ENCODE data around the gene RPS6KA5. TPM values are rescaled to one million over a fixed set of nuclear protein-coding genes. Genes with fewer than 3 reads are reported as not detected.

The RPS6KA5 gene
- total RNA-seq, 1 experiment from 2014 or later: 3.8 TPM

GRCh38 chr14:90996967-90997366 lies 63.5 kb downstream of the RPS6KA5 start:
- Mint-ChIP-seq H3K27ac (no peak overlapping the region), H3K27me3 (ENCODE audit: low read depth) (no peaks in the 10 kb centered on the region), H3K9me3 (peaks cover 0 to 3% of the 10 kb centered on the region in 2 experiments; a peak in 1 of 5 replicates), H3K36me3 (ENCODE audit: insufficient read depth in 1 of 3, low read depth in 3 of 3) (no peaks in the 10 kb centered on the region), H3K4me1 (peaks cover 7 to 8% of the 10 kb centered on the region in 2 experiments), H3K4me3 (no peak overlapping the region)
- Histone ChIP-seq H3K9ac (ENCODE audit: extremely low read depth, insufficient read length, low read length) (no peak overlapping the region), H2BK120ac (ENCODE audit: low read depth, low read length, poor library complexity, severe bottlenecking) (no peak overlapping the region), H3K18ac (ENCODE audit: insufficient read length, low read depth, low read length) (no peak overlapping the region), H2BK15ac (ENCODE audit: low read depth, low read length) (no peak overlapping the region), H3K27ac (ENCODE audit: insufficient read length, low read depth, low read length) (no peak overlapping the region), H4K8ac (replicated peaks; ENCODE audit: insufficient read length, low read depth, low read length) (no peak overlapping the region), H3K23ac (ENCODE audit: insufficient read length, low read depth, low read length) (no peak overlapping the region), H2AK5ac (ENCODE audit: insufficient read length, low read length) (no peak overlapping the region), H4K5ac (ENCODE audit: insufficient read length, low read depth, low read length) (no peak overlapping the region), H3K4me1 (ENCODE audit: insufficient read depth, low read length) (peaks cover 3% of the 10 kb centered on the region; the same call in 1 of the 2 replicates), H4K20me1 (ENCODE audit: control insufficient read depth, insufficient read depth, insufficient read length) (no peaks in the 10 kb centered on the region), H3K4me2 (ENCODE audit: insufficient read depth, insufficient read length, low read length) (no peak overlapping the region), H3K79me2 (ENCODE audit: insufficient read depth, low read length) (no peaks in the 10 kb centered on the region), H2BK12ac (ENCODE audit: insufficient read length, low read depth, low read length) (no peak overlapping the region), H3T11ph (ENCODE audit: low read length) (no peak overlapping the region), H2BK20ac (ENCODE audit: low read depth, low read length, poor library complexity, severe bottlenecking) (no peak overlapping the region), H3K9me3 (ENCODE audit: control insufficient read depth, low read depth, low read length) (no peaks in the 10 kb centered on the region), H3K23me2 (ENCODE audit: insufficient read length, low read depth, low read length, poor library complexity, severe bottlenecking) (no peaks in the 10 kb centered on the region), H3K79me1 (ENCODE audit: insufficient read depth, low read depth, low read length, poor library complexity, severe bottlenecking) (no peaks in the 10 kb centered on the region), H3K27me3 (ENCODE audit: insufficient read depth, low read length) (no peaks in the 10 kb centered on the region), H4K91ac (ENCODE audit: insufficient read length, low read depth, low read length) (no peak overlapping the region), H2BK5ac (ENCODE audit: insufficient read length, low read length) (no peak overlapping the region), H2AFZ (ENCODE audit: low read length) (no peak overlapping the region), H3K56ac (ENCODE audit: insufficient read length, low read depth, low read length) (no peak overlapping the region), H3K4ac (ENCODE audit: low read depth, low read length) (no peak overlapping the region), H3K14ac (ENCODE audit: insufficient read depth, low read length) (no peak overlapping the region)
- no peak for DNase-seq
- no CpG with 5 or more reads among the region's 1 CpG for WGBS (ENCODE audit: extremely low coverage, insufficient read length, low lambda C conversion rate)
- no peak for TF ChIP-seq CTCF (conservative IDR thresholded peaks at IDR 0.05)
